Heart left ventricle (tissue), 16 donors: ENCODE measurements around the gene CRHR1. TPM values are rescaled to one million over a fixed set of nuclear protein-coding genes. Genes with fewer than 3 reads are reported as not detected.

Experiments used
- ATAC-seq, 4 donors: fragments of 200-7000 bp; cut with Tn5 transposase; one replicate each; pipeline ENCODE4 v1.9.1; 2020 to 2022; ENCODE audit warnings: moderate library complexity in 4 of 4, mild to moderate bottlenecking in 3 of 4, moderate number of reproducible peaks in 1 of 4
- DNase-seq, 5 donors: peaks; one replicate each; pipeline ENCODE4 v3.0.0-alpha.2; 2020
- H3K27ac ChIP-seq, 12 donors: fragments of 200-600 bp; sonication (generic) in 4 of 12; one replicate each; pipeline versions ENCODE4 v1.5.0 to v1.8.0; 2016 to 2022; ENCODE audit warnings: mild to moderate bottlenecking in 2 of 12
- H3K27me3 ChIP-seq, 9 donors: fragments of 200-600 bp; sonication (generic) in 2 of 9; one replicate each; pipeline versions ENCODE4 v1.5.1 to v1.8.0; 2016 to 2022; ENCODE audit warnings: mild to moderate bottlenecking in 3 of 9
- H3K36me3 ChIP-seq, 9 donors: fragments of 200-600 bp; sonication (generic) in 2 of 9; one replicate each; pipeline versions ENCODE4 v1.5.0 to v1.8.0; 2018 to 2022; ENCODE audit warnings: mild to moderate bottlenecking in 2 of 9
- H3K4me1 ChIP-seq, 12 donors: fragments of 200-600 bp; sonication (generic) in 4 of 12; one replicate each; pipeline versions ENCODE4 v1.5.0 to v1.8.0; 2016 to 2022; ENCODE audit warnings: mild to moderate bottlenecking in 3 of 12
- H3K4me3 ChIP-seq, 12 donors: fragments of 200-600 bp; sonication (generic) in 4 of 12; one replicate each; pipeline versions ENCODE4 v1.5.0 to v1.8.0; 2017 to 2022; ENCODE audit warnings: mild to moderate bottlenecking in 9 of 12, moderate library complexity in 4 of 12
- H3K9me3 ChIP-seq, 12 donors: fragments of 200-600 bp; sonication (generic) in 4 of 12; one replicate each; pipeline versions ENCODE4 v1.5.0 to v1.8.0; 2016 to 2022; ENCODE audit warnings: mild to moderate bottlenecking in 1 of 12
- CTCF ChIP-seq, 12 donors: fragments of 200-600 bp; sonication (generic) in 4 of 12; IDR thresholded peaks; one replicate each; pipeline versions ENCODE4 v1.5.0 to v1.8.0; 2018 to 2022; ENCODE audit warnings: antibody characterized with exemption in 12 of 12, mild to moderate bottlenecking in 5 of 12
- POLR2A ChIP-seq, 2 donors: fragments of 450-650 bp; IDR thresholded peaks; one replicate each; pipeline ENCODE4 v1.6.1; 2017; ENCODE audit warnings: antibody characterized with exemption in 2 of 2, mild to moderate bottlenecking in 2 of 2, moderate library complexity in 2 of 2
- WGBS, 4 donors: extraction: QIAGEN DNeasy Blood & Tissue Kit in 2 of 4; methylation state at CpG; one replicate each; pipeline versions ENCODE4 v1.1.5 to v1.1.7; 2013 to 2018; 5-methylcytosine and 5-hydroxymethylcytosine counted together
- intact Hi-C, 10 donors: fragments of 100-400 bp; cut with DNase I; formaldehyde crosslinking; loops; one replicate each; pipeline versions ENCODE4 v1.11.1 to v1.14.2; 2022
- polyA plus RNA-seq, 2 donors: library from polyadenylated mRNA; stranded (reverse); fragments of 200-250 nt; gene quantifications; one replicate each; pipeline ENCODE4 v1.2.3, GENCODE V29; 2013
- total RNA-seq, 9 donors: library from RNA; depleted of rRNA in 2 of 9; stranded (reverse); fragments of >200 nt in 2 of 9; fragmentation: NEBNext Ultra II Directional in 3 of 9; extraction: Animal tissue kit (Norgen Biotek cat#: 25700) in 3 of 9; gene quantifications; one replicate each; pipeline versions ENCODE4 v1.1.0 to v1.2.4, GENCODE V29; 2016 to 2023
- donor health status: ischemic (EF 13 %, LVEDD 7.1; RV severe dilation, severe dysfunction).
- donor health status: healthy with polysubstance abuse.
- donor health status: DM: no; HTN: yes; CAD: no.
- donor health status: DM: no; HTN: no; CAD: no.
- donor health status: ischemic (EF 25% LVEDD 6.9; RV normal size, moderate dysfunction).
- donor health status: ischemic (EF 25% LVEDD 5.7; RV mildly dilated, moderate dysfunction).
- donor health status: healthy.
- donor health status: DM: yes; HTN: yes; CAD: no.
- donor health status: ischemic (EF 35%, LVEDD 5.7; RV mildly dilated, moderate dysfunction).
- donor health status: nonischemic (EF 11% LVEDD 7.7; RV severe dilation, severe dysfunction).
- donor health status: DM: yes; HTN: yes; CAD: no.
- donor health status: PGD.
- donor health status: ischemic (EF 29% LVEDD 5.4; RV normal size, mild dysfunction).
- donor health status: nonischemic (EF 23%, LVEDD 6.1; RV moderate dilation, normal function).

CRHR1 gene
- total and polyA plus RNA-seq, 11 donors = 0.52 TPM; not detected in 10

GRCh38 chr17:45775576-45776011, 8.5 kb upstream of the CRHR1 start:
- peaks cover 0 to 36% (median 8%) of the 10 kb centered on the region in 9 donors for H3K27me3 ChIP-seq
- TF ChIP-seq POLR2A (IDR thresholded peaks at IDR 0.05) = no peak
- peaks cover 0 to 5% (median 0%) of the 10 kb centered on the region in 12 donors for H3K4me1 ChIP-seq
- no peak overlapping the region for H3K4me3 ChIP-seq
- no peak overlapping the region for H3K27ac ChIP-seq
- 52 to 73% (median 67%) methylated on average over 2 to 4 of the region's 4 CpGs for WGBS, 4 donors
- ATAC-seq = peak; percentile 20 to 86 (median 68)
- intact Hi-C loops = no loop called here
- no peaks in the 10 kb centered on the region for H3K36me3 ChIP-seq
- H3K9me3 ChIP-seq = peaks cover 0 to 3% (median 0%) of the 10 kb centered on the region in 12 donors
- peak; percentile 38 to 80 (median 60) for DNase-seq

- 64 to 70% (median 66%) methylated on average over 7 of the region's 7 CpGs for WGBS, 4 donors
- Histone ChIP-seq H3K36me3 (no peaks in the 10 kb centered on the region), H3K27me3 (peaks cover 0 to 23% (median 6%) of the 10 kb centered on the region in 9 donors), H3K4me1 (peaks cover 0 to 5% (median 0%) of the 10 kb centered on the region in 12 donors), H3K4me3 (no peak overlapping the region), H3K9me3 (peaks cover 0 to 3% (median 0%) of the 10 kb centered on the region in 12 donors), H3K27ac (no peak overlapping the region)
- no peak for ATAC-seq
- no peak for DNase-seq
- TF ChIP-seq CTCF (IDR thresholded peaks at IDR 0.05) (no peak), POLR2A (IDR thresholded peaks at IDR 0.05) (no peak)
- intact Hi-C loops = no loop called here
Observed at GRCh38 chr17:45776896-45777295, 7.2 kb upstream of the CRHR1 start.

- TF ChIP-seq POLR2A (IDR thresholded peaks at IDR 0.05) (no peak), CTCF (IDR thresholded peaks at IDR 0.05) (no peak)
- no peak overlapping the region for H3K4me3 ChIP-seq
- DNase-seq = no peak
- no peak for ATAC-seq
- intact Hi-C loops = no loop called here
- peaks cover 0 to 24% (median 9%) of the 10 kb centered on the region in 9 donors for H3K27me3 ChIP-seq
- no peak overlapping the region for H3K27ac ChIP-seq
- peaks cover 0 to 3% (median 0%) of the 10 kb centered on the region in 12 donors for H3K9me3 ChIP-seq
- WGBS, 4 donors = 53 to 58% (median 55%) methylated on average over 3 of the region's 3 CpGs
- H3K4me1 ChIP-seq = peaks cover 0 to 5% (median 0%) of the 10 kb centered on the region in 12 donors
- H3K36me3 ChIP-seq = no peaks in the 10 kb centered on the region
Observed at GRCh38 chr17:45777388-45777787, 6.7 kb upstream of the CRHR1 start.

- peaks cover 6 to 27% (median 19%) of the 10 kb centered on the region in 12 donors for H3K4me1 ChIP-seq
- no peaks in the 10 kb centered on the region for H3K36me3 ChIP-seq
- H3K4me3 ChIP-seq = no peak overlapping the region
- H3K9me3 ChIP-seq = no peaks in the 10 kb centered on the region
- DNase-seq (no peak), ATAC-seq (no peak)
- H3K27ac ChIP-seq = no peak overlapping the region
- H3K27me3 ChIP-seq = peaks cover 13 to 52% (median 37%) of the 10 kb centered on the region in 9 donors
- intact Hi-C loops = no loop called here
- 81 to 84% (median 82%) methylated on average over 5 of the region's 5 CpGs for WGBS, 4 donors
- TF ChIP-seq POLR2A (IDR thresholded peaks at IDR 0.05) (no peak), CTCF (IDR thresholded peaks at IDR 0.05) (no peak)
Observed at GRCh38 chr17:45780921-45781320, 3.2 kb upstream of the CRHR1 start.
